ENCODE results near the gene DCAF8.

The DCAF8 gene

DNA sequence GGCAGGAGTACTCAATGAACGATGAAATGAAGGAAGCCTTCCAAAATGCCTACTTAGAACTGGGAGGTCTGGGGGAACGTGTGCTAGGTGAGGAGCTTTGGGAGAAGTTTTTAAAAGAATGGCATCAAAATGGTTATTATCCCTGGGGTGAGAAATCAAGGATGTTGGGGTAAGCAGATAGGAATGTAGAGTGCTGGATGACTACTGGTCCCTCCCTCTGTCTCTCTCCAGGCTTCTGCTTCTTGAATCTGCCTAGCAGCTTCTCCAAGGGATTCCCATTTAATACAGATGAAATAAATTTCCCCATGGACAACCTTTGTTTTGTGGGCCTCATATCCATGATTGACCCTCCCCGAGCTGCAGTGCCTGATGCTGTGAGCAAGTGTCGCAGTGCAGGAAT is 91.0 kb downstream of the DCAF8 start:
- DNase-seq (ENCODE audit: low read depth) = no peak

DNA sequence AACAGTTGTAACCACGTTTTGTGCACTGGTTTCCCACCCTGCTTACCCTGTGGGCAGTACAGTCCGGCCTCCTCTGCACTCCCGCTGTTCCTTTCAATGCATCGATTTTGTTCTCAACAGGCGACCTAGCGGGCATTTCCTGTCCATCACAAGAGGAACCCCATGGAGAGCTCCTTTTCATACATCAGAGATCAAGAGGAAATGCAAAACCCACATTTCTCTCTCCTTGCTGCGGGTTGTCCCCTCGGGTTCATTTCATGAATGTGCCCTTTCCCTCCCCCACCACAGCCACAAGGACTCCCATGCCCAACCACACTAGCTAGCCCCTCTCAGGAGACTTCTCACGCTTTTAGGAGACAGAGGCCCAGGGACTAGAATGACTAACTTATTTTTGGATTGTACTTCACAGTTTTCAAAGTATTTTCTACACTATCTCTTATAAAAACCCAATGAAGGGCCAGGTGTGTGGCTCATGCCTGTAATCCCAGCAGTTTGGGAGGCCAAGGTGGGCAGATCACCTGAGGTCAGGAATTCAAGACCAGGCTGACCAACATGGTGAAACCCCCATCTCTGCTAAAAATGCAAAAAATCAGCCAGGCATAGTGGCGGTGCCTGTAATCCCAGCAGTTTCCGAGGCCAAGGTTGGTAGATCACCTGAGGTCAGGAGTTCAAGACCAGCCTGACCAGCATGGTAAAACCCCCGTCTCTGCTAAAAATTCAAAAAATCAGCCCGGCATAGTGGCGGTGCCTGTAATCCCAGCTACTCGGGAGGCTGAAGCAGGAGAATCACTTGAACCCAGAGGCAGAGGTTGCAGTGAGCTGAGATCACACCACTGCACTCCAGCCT is 92.6 kb downstream of the DCAF8 start:
- no peak for DNase-seq (ENCODE audit: low read depth)

GRCh38 chr1:160168609-160169369 is 93.6 kb downstream of the DCAF8 start:
- DNase-seq (ENCODE audit: low read depth) = no peak

- DNase-seq (ENCODE audit: low read depth) = no peak
These were observed 94.3 kb downstream of the DCAF8 start for GRCh38 chr1:160168016-160168415.

- no peak for DNase-seq (ENCODE audit: low read depth)
These were observed 94.8 kb downstream of the DCAF8 start for GRCh38 chr1:160167580-160167979.

GRCh38 chr1:160167056-160167455 is 95.3 kb downstream of the DCAF8 start:
- no peak for DNase-seq (ENCODE audit: low read depth)

- no peak for DNase-seq (ENCODE audit: low read depth)
These were observed 96.0 kb downstream of the DCAF8 start for GRCh38 chr1:160166166-160166868.
